Neural cell (in vitro differentiated cells): ENCODE measurements around the gene CCDC27.

Source experiments
- EZH2 ChIP-seq: fragments of 200-600, 300-800 bp; shearing (Covaris generic), sonication (generic); IDR thresholded peaks from 2 replicates; pipeline ENCODE4 v1.6.1; 2014; ENCODE audit warnings: antibody characterized with exemption, low read length, borderline replicate concordance, mild to moderate bottlenecking; ENCODE audit not compliant: insufficient read depth, poor library complexity, severe bottlenecking
- TF ChIP-seq, protein P1 (sequence below): fragments of 450-650 bp; IDR thresholded peaks from 2 replicates; pipeline ENCODE4 v1.5.1; 2014; ENCODE audit warnings: antibody characterized with exemption, mild to moderate bottlenecking, moderate library complexity; ENCODE audit not compliant: poor library complexity, severe bottlenecking

DNA sequence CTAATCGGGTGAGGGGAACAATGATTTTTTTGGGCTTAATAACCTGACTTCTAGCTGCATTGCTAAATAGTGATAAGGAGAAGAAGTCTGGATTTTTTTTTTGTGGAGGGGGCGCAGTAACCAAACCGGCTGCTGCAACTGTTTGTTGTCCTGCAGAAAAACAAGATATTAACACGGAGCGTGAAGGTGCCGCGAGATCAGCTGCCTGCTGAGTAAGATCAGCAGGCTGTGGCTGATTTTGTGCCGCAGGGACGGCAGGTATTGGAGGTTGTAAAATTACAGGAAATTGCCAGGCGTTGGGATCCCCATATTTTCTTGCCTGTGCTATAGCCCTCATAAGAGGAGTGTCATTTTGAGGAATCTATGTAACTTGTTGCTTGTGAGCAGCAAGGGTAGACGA lies 52.8 kb downstream of the CCDC27 start:
- TF ChIP-seq, protein P1, sequence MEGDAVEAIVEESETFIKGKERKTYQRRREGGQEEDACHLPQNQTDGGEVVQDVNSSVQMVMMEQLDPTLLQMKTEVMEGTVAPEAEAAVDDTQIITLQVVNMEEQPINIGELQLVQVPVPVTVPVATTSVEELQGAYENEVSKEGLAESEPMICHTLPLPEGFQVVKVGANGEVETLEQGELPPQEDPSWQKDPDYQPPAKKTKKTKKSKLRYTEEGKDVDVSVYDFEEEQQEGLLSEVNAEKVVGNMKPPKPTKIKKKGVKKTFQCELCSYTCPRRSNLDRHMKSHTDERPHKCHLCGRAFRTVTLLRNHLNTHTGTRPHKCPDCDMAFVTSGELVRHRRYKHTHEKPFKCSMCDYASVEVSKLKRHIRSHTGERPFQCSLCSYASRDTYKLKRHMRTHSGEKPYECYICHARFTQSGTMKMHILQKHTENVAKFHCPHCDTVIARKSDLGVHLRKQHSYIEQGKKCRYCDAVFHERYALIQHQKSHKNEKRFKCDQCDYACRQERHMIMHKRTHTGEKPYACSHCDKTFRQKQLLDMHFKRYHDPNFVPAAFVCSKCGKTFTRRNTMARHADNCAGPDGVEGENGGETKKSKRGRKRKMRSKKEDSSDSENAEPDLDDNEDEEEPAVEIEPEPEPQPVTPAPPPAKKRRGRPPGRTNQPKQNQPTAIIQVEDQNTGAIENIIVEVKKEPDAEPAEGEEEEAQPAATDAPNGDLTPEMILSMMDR: no peak
- no peak for TF ChIP-seq EZH2
